Left lung (tissue), 10 donors: ENCODE data around the gene FXN. TPM values are rescaled to one million over a fixed set of nuclear protein-coding genes. Genes with fewer than 3 reads are reported as not detected.
A peak's percentile ranks its signal among the peaks of the same experiment; 100 is the strongest.

Experiments
- ATAC-seq: fragments of 200-7000 bp; cut with Tn5 transposase; one replicate; pipeline ENCODE4 v1.9.1; 2020; ENCODE audit warnings: moderate library complexity
- DNase-seq, 4 donors: peaks; one replicate each; pipeline ENCODE4 v3.0.0-alpha.2; 2013 to 2020
- H3K27ac ChIP-seq, 2 donors: fragments of 200-600 bp; sonication (generic) in 1 of 2; one replicate each; pipeline versions ENCODE4 v1.5.0 to v1.8.0; 2020 to 2021
- H3K27me3 ChIP-seq, 2 donors: fragments of 200-600 bp; sonication (generic) in 1 of 2; one replicate each; pipeline versions ENCODE4 v1.5.0 to v1.8.0; 2020 to 2021
- H3K36me3 ChIP-seq, 2 donors: fragments of 200-600 bp; sonication (generic) in 1 of 2; one replicate each; pipeline versions ENCODE4 v1.5.0 to v1.8.0; 2020 to 2021
- H3K4me1 ChIP-seq, 2 donors: fragments of 200-600 bp; one replicate each; pipeline ENCODE4 v1.8.0; 2021
- H3K4me3 ChIP-seq, 2 donors: fragments of 200-600 bp; sonication (generic) in 1 of 2; one replicate each; pipeline versions ENCODE4 v1.5.0 to v1.8.0; 2020 to 2021; ENCODE audit warnings: mild to moderate bottlenecking in 1 of 2
- H3K9me3 ChIP-seq, 2 donors: fragments of 200-600 bp; sonication (generic) in 1 of 2; one replicate each; pipeline versions ENCODE4 v1.5.0 to v1.8.0; 2020 to 2021
- intact Hi-C, 2 donors: fragments of 100-400 bp; cut with DNase I; formaldehyde crosslinking; loops; one replicate each; pipeline versions ENCODE4 v1.11.2 to v1.14.2; 2022
- polyA plus RNA-seq, 6 donors: library from polyadenylated mRNA; unstranded; fragments of 120-200 nt; gene quantifications; one replicate each; pipeline ENCODE4 v1.2.1, GENCODE V29; 2013; ENCODE audit not compliant: insufficient read length in 6 of 6
- total RNA-seq, 2 donors: library from RNA; stranded (reverse); fragmentation: NEBNext Ultra II Directional; extraction: Animal tissue kit (Norgen Biotek cat#: 25700); gene quantifications; one replicate each; pipeline ENCODE4 v1.2.1, GENCODE V29; 2021
- TF ChIP-seq, protein P1 (sequence below), 2 donors: fragments of 200-600 bp; sonication (generic) in 1 of 2; IDR thresholded peaks; one replicate each; pipeline versions ENCODE4 v1.5.0 to v1.8.0; 2021; ENCODE audit warnings: antibody characterized with exemption in 2 of 2
- donor health status: DM: no; HTN: yes; CAD: no.
- donor health status: DM: no; HTN: no; CAD: no.

The FXN gene
- total and polyA plus RNA-seq, 8 donors: 11.0 to 24.2 (median 22.3) TPM

DNA sequence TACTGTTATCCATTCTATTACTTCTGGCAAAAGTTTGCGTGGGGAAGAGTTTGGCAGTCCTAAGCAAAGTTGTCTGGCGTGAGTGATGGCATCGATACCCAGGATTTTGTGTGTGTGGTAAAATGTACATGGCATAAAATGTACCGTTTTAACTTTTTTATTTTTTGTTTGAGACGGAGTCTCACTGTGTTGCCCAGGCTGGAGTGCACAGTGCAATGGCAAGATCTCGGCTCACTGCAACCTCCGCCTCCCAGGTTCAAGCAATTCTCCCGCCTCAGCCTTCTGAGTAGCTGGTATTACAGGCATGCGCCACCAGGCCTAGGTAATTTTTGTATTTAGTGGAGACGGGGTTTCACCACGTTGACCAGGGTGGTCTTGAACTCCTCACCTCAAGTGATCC lies 83.1 kb downstream of the FXN start:
- Histone ChIP-seq H3K9me3 (no peaks in the 10 kb centered on the region), H3K27me3 (peaks cover 0 to 23% of the 10 kb centered on the region in 2 donors), H3K4me1 (peaks cover 3 to 19% of the 10 kb centered on the region in 2 donors), H3K4me3 (no peak overlapping the region), H3K36me3 (no peaks in the 10 kb centered on the region), H3K27ac (no peak overlapping the region)
- DNase-seq (no peak), ATAC-seq (no peak)
- intact Hi-C loops: no loop called here
- TF ChIP-seq, protein P1, sequence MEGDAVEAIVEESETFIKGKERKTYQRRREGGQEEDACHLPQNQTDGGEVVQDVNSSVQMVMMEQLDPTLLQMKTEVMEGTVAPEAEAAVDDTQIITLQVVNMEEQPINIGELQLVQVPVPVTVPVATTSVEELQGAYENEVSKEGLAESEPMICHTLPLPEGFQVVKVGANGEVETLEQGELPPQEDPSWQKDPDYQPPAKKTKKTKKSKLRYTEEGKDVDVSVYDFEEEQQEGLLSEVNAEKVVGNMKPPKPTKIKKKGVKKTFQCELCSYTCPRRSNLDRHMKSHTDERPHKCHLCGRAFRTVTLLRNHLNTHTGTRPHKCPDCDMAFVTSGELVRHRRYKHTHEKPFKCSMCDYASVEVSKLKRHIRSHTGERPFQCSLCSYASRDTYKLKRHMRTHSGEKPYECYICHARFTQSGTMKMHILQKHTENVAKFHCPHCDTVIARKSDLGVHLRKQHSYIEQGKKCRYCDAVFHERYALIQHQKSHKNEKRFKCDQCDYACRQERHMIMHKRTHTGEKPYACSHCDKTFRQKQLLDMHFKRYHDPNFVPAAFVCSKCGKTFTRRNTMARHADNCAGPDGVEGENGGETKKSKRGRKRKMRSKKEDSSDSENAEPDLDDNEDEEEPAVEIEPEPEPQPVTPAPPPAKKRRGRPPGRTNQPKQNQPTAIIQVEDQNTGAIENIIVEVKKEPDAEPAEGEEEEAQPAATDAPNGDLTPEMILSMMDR (IDR thresholded peaks at IDR 0.05): no peak

DNA sequence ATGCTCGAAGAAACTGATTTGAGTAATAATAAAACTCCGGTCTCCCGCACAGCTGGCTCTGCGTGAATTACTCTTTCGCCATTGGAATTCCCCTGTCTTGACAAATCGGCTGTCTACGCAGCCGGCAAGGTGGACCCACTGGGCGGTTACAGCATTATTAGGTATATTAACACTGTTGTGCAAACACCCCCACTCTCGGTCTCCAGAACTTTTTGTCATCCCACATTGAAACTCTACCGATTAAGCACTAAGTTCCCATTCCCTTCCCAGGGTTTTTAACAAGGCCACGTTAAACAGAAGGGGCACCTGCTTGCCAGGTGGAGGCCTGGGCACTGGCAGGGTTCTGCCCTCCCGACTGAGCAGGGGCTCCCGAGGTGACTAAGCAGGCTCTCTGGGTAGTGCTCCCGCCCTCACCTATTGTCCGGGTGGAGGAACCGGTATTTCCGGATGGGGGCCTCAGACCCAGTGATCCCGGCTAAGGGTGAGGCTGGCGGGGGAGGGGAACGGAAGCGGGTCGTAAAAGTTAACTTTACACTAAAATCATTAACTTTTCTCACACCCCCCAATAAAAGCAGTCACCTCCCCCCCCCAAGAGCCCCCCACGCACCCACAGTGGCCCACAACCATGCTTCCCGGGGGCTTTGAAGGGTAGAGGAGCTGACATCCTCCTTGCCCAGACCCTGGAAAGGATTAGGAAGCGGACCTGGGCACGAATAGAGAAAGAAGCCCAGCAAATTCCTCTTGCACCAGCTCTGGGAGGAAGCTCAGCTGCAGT lies 85.0 kb downstream of the FXN start:
- peak overlapping the region; percentile 82 to 83 for H3K27ac ChIP-seq
- H3K9me3 ChIP-seq: no peaks in the 10 kb centered on the region
- no peaks in the 10 kb centered on the region for H3K36me3 ChIP-seq
- TF ChIP-seq, protein P1 (IDR thresholded peaks at IDR 0.05): no peak
- H3K27me3 ChIP-seq: peaks cover 0 to 23% of the 10 kb centered on the region in 2 donors
- ATAC-seq: peak; percentile 83
- H3K4me3 ChIP-seq: peak overlapping the region; percentile 60
- intact Hi-C loops: no loop called here
- peak in 3 of 4 donors; percentile 85 to 88 (median 88) for DNase-seq
- H3K4me1 ChIP-seq: peaks cover 0 to 17% of the 10 kb centered on the region in 2 donors

DNA sequence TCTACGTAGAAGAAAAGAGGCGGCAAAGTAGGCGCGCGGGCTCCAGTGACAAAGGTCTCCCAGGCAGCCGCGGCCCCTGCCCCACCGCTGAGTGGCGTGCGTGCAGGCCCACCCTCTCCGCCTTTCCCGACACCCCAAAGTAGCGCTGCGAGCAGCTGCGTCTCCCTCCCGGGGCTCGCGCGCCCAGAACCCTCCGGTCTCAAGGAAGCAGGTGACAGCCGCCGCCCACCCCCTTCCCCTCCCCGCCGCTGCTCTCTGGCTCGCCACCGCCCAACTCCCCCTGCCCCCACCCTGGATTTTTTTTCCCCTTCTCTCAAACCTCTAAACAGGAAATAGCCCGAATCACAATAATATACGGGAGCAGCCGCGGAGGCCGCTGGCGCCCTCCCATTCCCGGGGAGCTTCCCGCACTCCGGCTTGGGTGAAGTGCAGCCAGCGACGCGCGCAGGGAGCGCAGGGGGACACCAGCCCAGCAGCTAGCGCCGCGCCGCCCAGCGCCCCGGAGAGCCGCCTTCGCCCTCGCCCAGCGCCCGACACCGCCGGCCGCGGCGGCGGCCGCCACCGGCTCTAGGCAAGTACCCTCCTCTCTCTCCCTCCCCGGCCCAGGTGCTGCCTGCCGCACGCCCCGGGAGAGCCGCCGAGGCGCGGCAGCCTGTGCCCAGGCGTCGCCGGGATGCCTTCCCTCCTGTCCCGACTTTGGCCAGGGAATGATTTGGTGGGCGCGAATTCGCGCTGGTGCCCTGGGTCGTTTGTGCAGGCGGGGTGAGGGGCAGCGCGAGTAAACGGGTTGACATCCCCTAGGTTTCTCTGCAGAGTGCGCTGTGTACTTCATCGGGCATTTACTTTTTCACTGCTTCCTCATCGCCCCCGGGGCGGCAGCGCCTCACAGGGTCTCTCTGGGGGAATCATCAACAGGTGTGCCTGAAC lies 85.9 kb downstream of the FXN start:
- Histone ChIP-seq H3K4me1 (peaks cover 0 to 17% of the 10 kb centered on the region in 2 donors), H3K9me3 (no peaks in the 10 kb centered on the region), H3K4me3 (peak overlapping the region; percentile 60), H3K36me3 (no peaks in the 10 kb centered on the region), H3K27me3 (peaks cover 0 to 23% of the 10 kb centered on the region in 2 donors), H3K27ac (peak overlapping the region; percentile 82 to 83)
- ATAC-seq (peak; percentile 62), DNase-seq (peak; percentile 46 to 87 (median 65))
- TF ChIP-seq, protein P1 (IDR thresholded peaks at IDR 0.05): no peak
- intact Hi-C loops: no loop called here

DNA sequence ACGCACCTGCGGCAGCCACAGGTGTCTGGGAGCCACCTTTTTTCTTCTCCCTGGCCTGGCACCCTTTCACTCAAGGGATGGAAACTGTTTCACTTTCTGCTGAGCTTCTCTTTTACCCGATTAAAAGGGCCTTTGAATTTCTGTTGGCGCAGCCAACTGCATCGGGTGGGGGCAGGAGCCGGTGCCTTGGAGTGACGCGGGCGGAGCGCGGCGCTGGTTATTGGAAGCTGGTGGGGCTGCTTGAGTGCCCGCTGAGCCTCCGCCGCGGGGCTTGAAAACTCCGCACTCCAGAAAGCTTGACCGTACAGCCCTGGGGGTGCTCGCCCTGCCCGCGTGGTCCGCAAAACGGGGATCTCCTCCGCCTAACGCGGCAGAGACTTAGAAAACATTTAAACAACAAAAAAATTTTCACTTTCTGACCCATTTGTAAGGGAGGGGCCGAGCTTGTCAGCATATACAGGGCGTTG lies 86.6 kb downstream of the FXN start:
- ATAC-seq: peak; percentile 72
- Histone ChIP-seq H3K9me3 (no peaks in the 10 kb centered on the region), H3K4me1 (peaks cover 0 to 17% of the 10 kb centered on the region in 2 donors), H3K27me3 (peaks cover 0 to 23% of the 10 kb centered on the region in 2 donors), H3K27ac (peak overlapping the region; percentile 82 to 83), H3K36me3 (no peaks in the 10 kb centered on the region), H3K4me3 (peak overlapping the region; percentile 60)
- DNase-seq: peak; percentile 47 to 86 (median 71)
- TF ChIP-seq, protein P1 (IDR thresholded peaks at IDR 0.05): no peak
- intact Hi-C loops: no loop called here
